Measurements from ENCODE around the gene CXCL3. TPM values are rescaled to one million over a fixed set of nuclear protein-coding genes. Genes with fewer than 3 reads are reported as not detected.

The CXCL3 gene
- total RNA-seq, 1 experiment from 2014 or later = 1.9 TPM

GRCh38 chr4:73998040-73999011 lies 40.2 kb downstream of the CXCL3 start, which contains the start of gene CXCL5:
Gene CXCL5, minus strand, starts transcription at chr4:73998677. Its CDS starts 96 bp downstream, at chr4:73998581.
- H3K4me1 ChIP-seq (ENCODE audit: control insufficient read depth in 1 of 2, insufficient read depth in 2 of 2, low read length in 2 of 2) = no peaks in the 10 kb centered on the region
- no peaks in the 10 kb centered on the region for H3K27me3 ChIP-seq (ENCODE audit: insufficient read depth, low read length)
- ChIA-PET RAD21 (ENCODE audit: low non-redundant PET in 1 of 2, low total read pairs in 2 of 2, uncharacterized antibody in 2 of 2, unreplicated experiment in 2 of 2) (no interaction called here), POLR2A (no interaction called here), CTCF (no interaction called here)
- H3K4me3 ChIP-seq (replicated peaks in 1 of 2; ENCODE audit: low read depth in 1 of 2, low read length in 2 of 2) = no peak within 1 kb of the TSS
- no peaks in the 10 kb centered on the region for H3K9me2 ChIP-seq (ENCODE audit: insufficient read depth)
- no peak within 1 kb of the TSS for H3K27ac ChIP-seq (ENCODE audit: low read depth, low read length)
- no peaks in the 10 kb centered on the region for H4K20me1 ChIP-seq (ENCODE audit: insufficient read depth)
- no peaks in the 10 kb centered on the region for H3K79me2 ChIP-seq (ENCODE audit: insufficient read depth, low read length)
- intact Hi-C loops (cut with micrococcal nuclease) = no loop called here
- no peak for TF ChIP-seq EZH2 (IDR thresholded peaks at IDR 0.05)
- no peak for TF ChIP-seq FOSL1 (IDR thresholded peaks at IDR 0.05; ENCODE audit: low read depth)
- TF ChIP-seq ATF3 (IDR thresholded peaks at IDR 0.05) = no peak
- TF ChIP-seq SRF (IDR thresholded peaks at IDR 0.05; ENCODE audit: low read depth) = no peak
- TF ChIP-seq JUND (IDR thresholded peaks at IDR 0.05) = no peak
- no peak for TF ChIP-seq POLR2A (IDR thresholded peaks at IDR 0.05; ENCODE audit: borderline replicate concordance, extremely low read depth, insufficient read depth, insufficient read length)
- TF ChIP-seq ZFX (IDR thresholded peaks at IDR 0.05) = no peak
- TF ChIP-seq CBX3 (IDR thresholded peaks at IDR 0.05; ENCODE audit: low read depth) = no peak
- no peak for TF ChIP-seq RAD21 (IDR thresholded peaks at IDR 0.05; ENCODE audit: low read depth)
- TF ChIP-seq ZNF274 (IDR thresholded peaks at IDR 0.05; ENCODE audit: low read depth, low read length) = no peak
- TF ChIP-seq ELF1 (IDR thresholded peaks at IDR 0.05; ENCODE audit: borderline replicate concordance, low read depth) = no peak
- DNase-seq (ENCODE audit: low read depth, low spot score) (no peak), ATAC-seq (no peak)
- H2AFZ ChIP-seq (ENCODE audit: low read depth, low read length, poor library complexity, severe bottlenecking) = no peak within 1 kb of the TSS
- H3K9ac ChIP-seq (ENCODE audit: low read length) = no peak within 1 kb of the TSS
- no peaks in the 10 kb centered on the region for H3K36me3 ChIP-seq (ENCODE audit: control insufficient read depth in 1 of 2, insufficient read depth in 2 of 2, low read length in 2 of 2)
- no TSS peak for BruUV-seq (replicated peaks)
- H3K9me3 ChIP-seq (ENCODE audit: control insufficient read depth in 1 of 2, insufficient read depth in 1 of 2, low read depth in 1 of 2, low read length in 2 of 2) = no peaks in the 10 kb centered on the region
- no peak within 1 kb of the TSS for H3K4me2 ChIP-seq (ENCODE audit: low read length)

- Histone ChIP-seq H3K4me3 (replicated peaks in 1 of 2; ENCODE audit: low read depth in 1 of 2, low read length in 2 of 2) (no peak overlapping the region), H2AFZ (ENCODE audit: low read depth, low read length, poor library complexity, severe bottlenecking) (no peak overlapping the region), H3K36me3 (ENCODE audit: control insufficient read depth in 1 of 2, insufficient read depth in 2 of 2, low read length in 2 of 2) (no peaks in the 10 kb centered on the region), H3K9me2 (ENCODE audit: insufficient read depth) (no peaks in the 10 kb centered on the region), H3K27me3 (ENCODE audit: insufficient read depth, low read length) (no peaks in the 10 kb centered on the region), H3K27ac (ENCODE audit: low read depth, low read length) (no peak overlapping the region), H3K9me3 (ENCODE audit: control insufficient read depth in 1 of 2, insufficient read depth in 1 of 2, low read depth in 1 of 2, low read length in 2 of 2) (no peaks in the 10 kb centered on the region), H3K79me2 (ENCODE audit: insufficient read depth, low read length) (no peaks in the 10 kb centered on the region), H3K9ac (ENCODE audit: low read length) (no peak overlapping the region), H3K4me1 (ENCODE audit: control insufficient read depth in 1 of 2, insufficient read depth in 2 of 2, low read length in 2 of 2) (no peaks in the 10 kb centered on the region), H4K20me1 (ENCODE audit: insufficient read depth) (no peaks in the 10 kb centered on the region), H3K4me2 (ENCODE audit: low read length) (no peak overlapping the region)
- RAD21 ChIA-PET (ENCODE audit: low non-redundant PET in 1 of 2, low total read pairs in 2 of 2, uncharacterized antibody in 2 of 2, unreplicated experiment in 2 of 2) = no interaction called here
- CTCF ChIA-PET = no interaction called here
- ATAC-seq = no peak
- no peak for DNase-seq (ENCODE audit: low read depth, low spot score)
- BruUV-seq (replicated peaks) = no TSS peak
- intact Hi-C loops (cut with micrococcal nuclease) = no loop called here
- POLR2A ChIA-PET = no interaction called here
- TF ChIP-seq YY1 (IDR thresholded peaks at IDR 0.05; ENCODE audit: extremely low read depth, insufficient replicate concordance, low read depth, low read length) (no peak), ZNF274 (IDR thresholded peaks at IDR 0.05; ENCODE audit: low read depth, low read length) (no peak), SRF (IDR thresholded peaks at IDR 0.05; ENCODE audit: low read depth) (no peak), ELF1 (IDR thresholded peaks at IDR 0.05; ENCODE audit: borderline replicate concordance, low read depth) (no peak), CEBPB (IDR thresholded peaks at IDR 0.05; ENCODE audit: low read depth) (no peak), POLR2AphosphoS5 (IDR thresholded peaks at IDR 0.05; ENCODE audit: low read depth, low read length) (no peak), ATF3 (IDR thresholded peaks at IDR 0.05) (no peak), MAX (IDR thresholded peaks at IDR 0.05) (no peak), SP1 (IDR thresholded peaks at IDR 0.05; ENCODE audit: low read depth) (no peak), TCF7L2 (IDR thresholded peaks at IDR 0.05; ENCODE audit: borderline replicate concordance, extremely low read depth, insufficient read depth, insufficient read length) (no peak), EZH2 (IDR thresholded peaks at IDR 0.05) (no peak), SIN3A (IDR thresholded peaks at IDR 0.05; ENCODE audit: low read depth) (no peak), RAD21 (IDR thresholded peaks at IDR 0.05; ENCODE audit: low read depth) (no peak), FOSL1 (IDR thresholded peaks at IDR 0.05; ENCODE audit: low read depth) (no peak), JUND (IDR thresholded peaks at IDR 0.05) (no peak)
Measured at GRCh38 chr4:73992050-73992449, 46.4 kb downstream of the CXCL3 start.

Data from HCT116 (cell line).